GM10266 (cell line): ENCODE measurements around the gene ANKRD1.

Experiments
- DNase-seq: peaks from one replicate; pipeline ENCODE4 v3.0.0; 2012; ENCODE audit errors: extremely low spot score
- TF ChIP-seq, protein P1 (sequence below): IDR thresholded peaks from 2 replicates; pipeline ENCODE4 v1.5.1; 2012; ENCODE audit warnings: mild to moderate bottlenecking, low read depth; ENCODE audit not compliant: control insufficient read depth, insufficient read depth; ENCODE audit errors: missing control alignments

The ANKRD1 gene

DNA sequence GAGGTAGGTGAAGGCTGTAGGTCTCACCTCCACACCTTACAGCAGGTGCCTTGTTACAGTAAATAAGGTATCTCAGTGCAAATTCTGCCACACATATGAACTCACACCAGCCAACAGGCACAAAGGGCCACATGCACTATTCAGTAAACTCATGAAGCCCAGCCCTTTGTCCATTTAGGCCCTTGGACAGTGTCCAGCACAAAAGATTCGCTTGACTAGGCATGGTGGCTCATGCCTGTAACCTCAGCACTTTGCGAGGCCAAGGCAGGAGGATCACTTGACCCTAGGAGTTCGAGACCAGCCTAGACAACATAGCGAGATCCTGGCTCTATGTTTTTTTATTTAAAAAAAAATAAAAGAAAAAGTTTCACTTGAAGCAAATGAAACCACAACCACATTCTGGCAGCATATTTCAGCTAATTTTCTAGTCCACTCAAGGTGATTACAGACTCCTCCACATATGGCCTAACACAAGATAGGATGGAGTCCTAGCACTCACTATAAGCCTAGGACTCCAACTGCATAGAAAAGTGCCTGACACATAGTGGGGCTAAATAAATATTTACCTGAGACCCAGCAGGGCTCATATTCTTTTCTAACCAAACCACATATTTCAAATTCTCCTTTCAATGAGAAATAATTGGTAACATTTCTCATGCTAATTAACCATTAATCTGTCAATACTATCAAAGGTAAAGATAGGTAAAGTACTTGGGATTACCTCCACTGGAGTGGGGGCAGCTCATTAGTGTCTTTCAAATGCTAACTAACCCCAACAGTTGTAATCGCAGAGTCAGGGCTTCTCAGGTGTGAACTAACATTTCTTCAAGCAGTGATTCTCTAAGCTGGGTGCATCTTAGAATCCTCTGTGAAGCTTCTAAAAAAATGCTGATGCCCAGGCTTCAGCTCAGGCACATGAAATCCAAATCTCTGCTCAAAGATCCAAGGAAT, 4.5 kb upstream of the ANKRD1 start:
- no peak for DNase-seq
- TF ChIP-seq, protein P1, sequence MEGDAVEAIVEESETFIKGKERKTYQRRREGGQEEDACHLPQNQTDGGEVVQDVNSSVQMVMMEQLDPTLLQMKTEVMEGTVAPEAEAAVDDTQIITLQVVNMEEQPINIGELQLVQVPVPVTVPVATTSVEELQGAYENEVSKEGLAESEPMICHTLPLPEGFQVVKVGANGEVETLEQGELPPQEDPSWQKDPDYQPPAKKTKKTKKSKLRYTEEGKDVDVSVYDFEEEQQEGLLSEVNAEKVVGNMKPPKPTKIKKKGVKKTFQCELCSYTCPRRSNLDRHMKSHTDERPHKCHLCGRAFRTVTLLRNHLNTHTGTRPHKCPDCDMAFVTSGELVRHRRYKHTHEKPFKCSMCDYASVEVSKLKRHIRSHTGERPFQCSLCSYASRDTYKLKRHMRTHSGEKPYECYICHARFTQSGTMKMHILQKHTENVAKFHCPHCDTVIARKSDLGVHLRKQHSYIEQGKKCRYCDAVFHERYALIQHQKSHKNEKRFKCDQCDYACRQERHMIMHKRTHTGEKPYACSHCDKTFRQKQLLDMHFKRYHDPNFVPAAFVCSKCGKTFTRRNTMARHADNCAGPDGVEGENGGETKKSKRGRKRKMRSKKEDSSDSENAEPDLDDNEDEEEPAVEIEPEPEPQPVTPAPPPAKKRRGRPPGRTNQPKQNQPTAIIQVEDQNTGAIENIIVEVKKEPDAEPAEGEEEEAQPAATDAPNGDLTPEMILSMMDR = no peak

GRCh38 chr10:90924552-90924951, 3.7 kb upstream of the ANKRD1 start:
- no peak for DNase-seq
- TF ChIP-seq, protein P1 = no peak

- DNase-seq = no peak
- TF ChIP-seq, protein P1 = no peak
Observed at GRCh38 chr10:90923111-90923731, 2.3 kb upstream of the ANKRD1 start.

DNA sequence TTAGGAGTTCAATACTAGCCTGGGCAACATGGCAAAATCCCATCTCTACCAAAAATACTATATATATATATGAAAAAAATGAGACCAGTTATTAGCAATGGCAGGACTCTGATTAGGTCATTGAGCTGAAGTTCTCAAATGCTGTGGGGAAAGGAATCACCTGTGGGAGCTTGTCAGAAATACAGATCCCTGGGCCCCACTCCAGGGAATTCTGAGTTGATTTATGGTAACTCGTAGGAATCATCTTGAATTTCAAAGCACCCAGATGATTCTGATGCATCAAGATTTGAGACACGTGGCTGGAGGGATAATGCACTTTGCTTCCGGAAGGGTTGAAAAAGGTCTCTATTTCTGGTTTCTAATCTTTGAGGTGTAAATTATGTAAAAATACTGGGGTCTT, 1.0 kb upstream of the ANKRD1 start:
- TF ChIP-seq, protein P1 = no peak
- no peak for DNase-seq

- no peak for DNase-seq
Observed at GRCh38 chr10:90919683-90920574, 958 bp downstream of the ANKRD1 start.

GRCh38 chr10:90917968-90918318, 2.9 kb downstream of the ANKRD1 start:
- TF ChIP-seq, protein P1 = no peak
- DNase-seq = no peak

More at GRCh38 chr10:90919683-90920574, 958 bp downstream of the ANKRD1 start:
- TF ChIP-seq, protein P1 = no peak
